Activated naive CD4-positive, alpha-beta T cell treated with anti-CD3 and anti-CD28 coated beads for 36 hours (primary cell): ENCODE data around the gene HAT1. TPM values are rescaled to one million over a fixed set of nuclear protein-coding genes. Genes with fewer than 3 reads are reported as not detected.

ENCODE experiments used
- CTCF ChIA-PET: fragments of 350-600 bp; sonication (Branson Sonifier 250); formaldehyde crosslinking; loops from one replicate; lab custom pipeline; 2021; ENCODE audit warnings: antibody characterized with exemption; lab: Charles Lee
- DNase-seq: peaks from one replicate; pipeline ENCODE4 v3.0.0-alpha.2; 2020
- H3K27ac Mint-ChIP-seq: one replicate; pipeline ENCODE4 v1.8.0; 2021; ENCODE audit warnings: mild to moderate bottlenecking, mixed read lengths
- H3K27me3 Mint-ChIP-seq: one replicate; pipeline ENCODE4 v1.8.0; 2021; ENCODE audit warnings: low read depth, mixed read lengths
- H3K36me3 Mint-ChIP-seq: one replicate; pipeline ENCODE4 v1.8.0; 2021; ENCODE audit warnings: low read depth, mixed read lengths
- H3K4me1 Mint-ChIP-seq: one replicate; pipeline ENCODE4 v1.8.0; 2021; ENCODE audit warnings: low read depth, mixed read lengths
- H3K4me3 Mint-ChIP-seq: one replicate; pipeline ENCODE4 v1.8.0; 2021; ENCODE audit warnings: mild to moderate bottlenecking, moderate library complexity, mixed read lengths
- H3K9me3 Mint-ChIP-seq: one replicate; pipeline ENCODE4 v1.8.0; 2021; ENCODE audit warnings: mixed read lengths
- intact Hi-C: fragments of 100-400 bp; cut with micrococcal nuclease; formaldehyde crosslinking; loops from one replicate; pipeline ENCODE4 v1.15.1; 2023
- total RNA-seq, 2 experiments: library from RNA; stranded (reverse); gene quantifications; one replicate each; pipeline ENCODE4 v1.2.3, GENCODE V29; 2021

The HAT1 gene
- total RNA-seq, 2 experiments from 2014 or later = 74.6 to 77.2 TPM

GRCh38 chr2:171924170-171924942, 2.1 kb downstream of the HAT1 start:
- CTCF ChIA-PET = no interaction called here
- Mint-ChIP-seq H3K27ac (no peak overlapping the region), H3K4me3 (peak overlapping the region; percentile 88), H3K27me3 (no peaks in the 10 kb centered on the region), H3K36me3 (peaks cover 34% of the 10 kb centered on the region), H3K4me1 (peaks cover 49% of the 10 kb centered on the region), H3K9me3 (no peaks in the 10 kb centered on the region)
- intact Hi-C loops = loop anchor here (5.0 to 10.0 kb wide), 2 partner anchors 518 to 770 kb away; no protein-coding TSS in a partner anchor
- no peak for DNase-seq

GRCh38 chr2:171930385-171930784, 8.1 kb downstream of the HAT1 start:
- Mint-ChIP-seq H3K27me3 (no peaks in the 10 kb centered on the region), H3K36me3 (peaks cover 47% of the 10 kb centered on the region)

GRCh38 chr2:171939058-171939742, 16.9 kb downstream of the HAT1 start:
- Mint-ChIP-seq H3K9me3 (no peaks in the 10 kb centered on the region), H3K27me3 (no peaks in the 10 kb centered on the region), H3K4me1 (peaks cover 24% of the 10 kb centered on the region), H3K36me3 (peaks cover 14% of the 10 kb centered on the region), H3K4me3 (no peak overlapping the region), H3K27ac (no peak overlapping the region)
- CTCF ChIA-PET = interaction anchor here (0.6 kb wide), 1 partner anchor 30 kb away, joined by 3 read pairs; no protein-coding TSS in a partner anchor
- DNase-seq = no peak
- intact Hi-C loops = no loop called here

More at GRCh38 chr2:171930385-171930784, 8.1 kb downstream of the HAT1 start:
- H3K4me3 Mint-ChIP-seq = no peak overlapping the region
- H3K4me1 Mint-ChIP-seq = peaks cover 59% of the 10 kb centered on the region
- H3K9me3 Mint-ChIP-seq = no peaks in the 10 kb centered on the region
- H3K27ac Mint-ChIP-seq = no peak overlapping the region
- intact Hi-C loops = no loop called here
- no peak for DNase-seq
- CTCF ChIA-PET = no interaction called here

DNA sequence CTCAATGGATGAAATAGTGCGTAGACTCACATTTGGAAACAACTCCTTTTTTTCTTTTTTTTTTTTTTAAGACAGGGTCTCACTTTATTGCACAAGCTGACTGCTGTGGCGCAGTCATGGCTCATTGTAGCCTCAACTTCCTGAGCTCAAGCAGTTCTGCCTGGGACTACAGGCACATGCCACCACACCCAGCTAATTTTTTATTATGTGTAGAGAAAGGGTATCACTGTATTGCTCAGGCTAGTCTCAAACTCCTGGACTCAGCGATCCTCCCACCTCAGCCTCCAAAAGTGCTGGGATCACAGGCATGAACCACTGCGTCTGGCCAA, 17.4 kb downstream of the HAT1 start:
- Mint-ChIP-seq H3K36me3 (peaks cover 13% of the 10 kb centered on the region), H3K9me3 (no peaks in the 10 kb centered on the region), H3K4me1 (peaks cover 24% of the 10 kb centered on the region), H3K27ac (no peak overlapping the region), H3K4me3 (no peak overlapping the region), H3K27me3 (no peaks in the 10 kb centered on the region)
- DNase-seq = no peak
- intact Hi-C loops = loop anchor here (5.0 kb wide), 1 partner anchor 163 kb away; the partner anchor contains the start of gene DLX2
- CTCF ChIA-PET = interaction anchor here (0.6 kb wide), 1 partner anchor 31 kb away, joined by 3 read pairs; no protein-coding TSS in a partner anchor

DNA sequence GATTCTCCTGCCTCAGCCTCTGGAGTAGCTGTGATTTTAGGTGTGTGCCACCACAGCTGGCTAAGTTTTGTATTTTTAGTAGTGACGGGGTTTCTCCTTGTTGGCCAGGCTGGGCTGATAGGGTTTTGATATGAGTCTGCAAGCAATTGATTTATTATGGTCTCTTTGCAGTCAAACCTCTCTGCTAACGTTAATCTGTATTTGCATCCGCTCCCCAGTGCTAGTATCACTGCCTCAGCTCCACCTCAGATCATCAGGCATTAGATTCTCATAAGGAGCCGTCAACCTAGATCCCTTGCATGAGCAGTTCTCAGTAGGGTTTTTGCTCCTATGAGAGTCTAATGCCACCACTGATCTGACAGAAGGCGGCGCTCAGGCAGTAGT, 19.0 kb downstream of the HAT1 start:
- H3K4me3 Mint-ChIP-seq = no peak overlapping the region
- CTCF ChIA-PET = interaction anchor here (1.0 to 1.5 kb wide), 2 partner anchors 28 to 154 kb away, joined by 3 read pairs; no protein-coding TSS in a partner anchor
- no peaks in the 10 kb centered on the region for H3K27me3 Mint-ChIP-seq
- no peaks in the 10 kb centered on the region for H3K9me3 Mint-ChIP-seq
- intact Hi-C loops = loop anchor here (5.0 kb wide), 1 partner anchor 161 kb away; the partner anchor contains the start of gene DLX2
- no peak for DNase-seq
- no peak overlapping the region for H3K27ac Mint-ChIP-seq
- H3K4me1 Mint-ChIP-seq = peaks cover 19% of the 10 kb centered on the region
- H3K36me3 Mint-ChIP-seq = peaks cover 11% of the 10 kb centered on the region

DNA sequence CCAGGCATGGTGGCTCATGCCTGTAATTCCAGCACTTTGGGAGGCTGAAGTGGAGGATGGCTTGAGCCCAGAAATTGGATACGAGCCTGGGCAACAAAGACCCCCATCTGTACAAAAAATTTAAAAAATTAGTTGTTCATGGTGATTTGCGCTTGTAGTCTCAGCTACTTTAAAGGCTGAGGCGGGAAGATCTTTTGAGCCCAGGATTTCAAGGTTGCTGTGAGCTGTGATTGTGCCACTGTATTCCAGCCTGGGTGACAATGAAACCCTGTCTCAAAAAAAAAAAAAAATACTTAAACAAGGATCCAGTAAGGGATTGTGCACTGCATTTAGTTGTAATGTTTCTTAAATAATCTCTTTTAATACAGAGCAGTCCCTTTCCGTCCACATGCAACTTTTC, 21.6 kb downstream of the HAT1 start:
- peaks cover 19% of the 10 kb centered on the region for H3K36me3 Mint-ChIP-seq
- no peak for DNase-seq
- intact Hi-C loops = loop anchor here (5.0 kb wide), 1 partner anchor 158 kb away; the partner anchor contains the start of gene DLX2
- no peaks in the 10 kb centered on the region for H3K27me3 Mint-ChIP-seq
- CTCF ChIA-PET = interaction anchor here (0.6 kb wide), 1 partner anchor 21 kb away, joined by 5 read pairs; the partner anchor contains the start of gene HAT1
- no peak overlapping the region for H3K27ac Mint-ChIP-seq
- H3K4me1 Mint-ChIP-seq = peaks cover 19% of the 10 kb centered on the region
- H3K9me3 Mint-ChIP-seq = no peaks in the 10 kb centered on the region
- H3K4me3 Mint-ChIP-seq = no peak overlapping the region

DNA sequence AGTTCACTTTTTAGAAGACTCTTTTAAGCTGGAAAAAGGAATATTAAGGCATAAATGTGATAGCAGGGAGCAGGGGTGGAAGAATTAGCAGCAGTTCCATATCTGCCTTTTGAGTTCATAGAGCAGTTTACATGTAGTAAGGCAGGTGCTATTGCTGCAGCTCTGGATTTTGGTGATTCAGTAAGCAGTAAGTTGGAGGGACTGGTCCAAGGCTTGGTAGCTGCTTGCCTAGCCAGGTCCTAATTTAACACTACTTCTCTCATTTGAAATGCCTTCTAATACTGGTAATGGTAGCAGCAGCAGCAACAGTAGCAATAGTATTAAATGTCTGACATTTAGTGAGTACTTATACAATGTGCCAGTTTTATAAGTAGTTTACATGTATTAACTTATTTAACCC, 30.0 kb downstream of the HAT1 start:
- CTCF ChIA-PET = no interaction called here
- Mint-ChIP-seq H3K27ac (no peak overlapping the region), H3K9me3 (no peaks in the 10 kb centered on the region), H3K27me3 (no peaks in the 10 kb centered on the region), H3K36me3 (peaks cover 34% of the 10 kb centered on the region), H3K4me1 (peaks cover 19% of the 10 kb centered on the region), H3K4me3 (no peak overlapping the region)
- DNase-seq = no peak
- intact Hi-C loops = no loop called here

DNA sequence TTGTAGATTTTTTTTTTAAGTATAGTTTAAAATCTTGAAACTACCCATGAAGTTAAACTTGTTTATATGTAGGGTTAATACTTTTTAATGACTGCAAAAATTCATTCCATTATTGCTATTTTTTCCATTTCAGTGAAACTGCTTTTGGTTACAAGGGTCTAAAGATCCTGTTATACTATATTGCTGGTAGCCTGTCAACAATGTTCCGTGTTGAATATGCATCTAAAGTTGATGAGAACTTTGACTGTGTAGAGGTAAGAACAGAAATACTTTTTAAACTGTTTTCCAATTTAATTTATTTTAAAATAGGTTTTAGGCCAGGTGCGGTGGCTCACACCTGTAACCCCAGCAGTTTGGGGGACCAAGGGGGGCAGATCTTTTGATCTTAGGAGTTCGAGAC, 30.5 kb downstream of the HAT1 start:
- Mint-ChIP-seq H3K27ac (no peak overlapping the region), H3K9me3 (no peaks in the 10 kb centered on the region), H3K27me3 (no peaks in the 10 kb centered on the region), H3K4me3 (no peak overlapping the region), H3K4me1 (peaks cover 19% of the 10 kb centered on the region), H3K36me3 (peaks cover 34% of the 10 kb centered on the region)
- CTCF ChIA-PET = interaction anchor here (0.7 kb wide), 1 partner anchor 221 kb away, joined by 3 read pairs; no protein-coding TSS in a partner anchor
- intact Hi-C loops = no loop called here
- no peak for DNase-seq

- DNase-seq = no peak
- Mint-ChIP-seq H3K4me3 (no peak overlapping the region), H3K27ac (no peak overlapping the region), H3K36me3 (peaks cover 23% of the 10 kb centered on the region), H3K4me1 (peaks cover 22% of the 10 kb centered on the region), H3K27me3 (no peaks in the 10 kb centered on the region), H3K9me3 (no peaks in the 10 kb centered on the region)
- CTCF ChIA-PET = no interaction called here
- intact Hi-C loops = loop anchor here (2.0 kb wide), 1 partner anchor 147 kb away; the partner anchor contains the start of gene DLX2
Observed at GRCh38 chr2:171956135-171956825, 34.0 kb downstream of the HAT1 start.

DNA sequence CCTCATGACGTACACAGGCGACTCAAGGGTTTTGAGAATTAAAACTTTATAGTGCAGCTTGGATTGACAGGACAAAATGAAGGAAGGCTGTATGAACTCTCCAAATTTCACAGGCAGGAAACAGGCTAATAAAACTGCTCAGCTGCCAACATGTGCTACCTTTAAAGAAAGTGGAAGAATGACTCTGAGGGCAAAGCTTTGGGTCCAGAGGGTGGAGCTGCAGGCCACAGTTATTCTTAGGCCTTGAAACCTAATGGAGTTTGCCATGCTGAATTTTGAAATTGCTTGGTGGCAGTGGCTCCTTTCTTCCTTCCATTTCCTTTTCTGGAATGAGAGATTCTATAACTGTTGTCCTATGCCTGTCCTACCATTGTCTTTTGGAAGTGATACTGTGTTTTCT, 34.8 kb downstream of the HAT1 start:
- Mint-ChIP-seq H3K4me3 (no peak overlapping the region), H3K9me3 (no peaks in the 10 kb centered on the region), H3K27me3 (no peaks in the 10 kb centered on the region), H3K36me3 (peaks cover 24% of the 10 kb centered on the region), H3K27ac (no peak overlapping the region), H3K4me1 (peaks cover 19% of the 10 kb centered on the region)
- CTCF ChIA-PET = no interaction called here
- intact Hi-C loops = loop anchor here (2.0 kb wide), 1 partner anchor 146 kb away; the partner anchor contains the start of gene DLX2
- peak; percentile 14 for DNase-seq

DNA sequence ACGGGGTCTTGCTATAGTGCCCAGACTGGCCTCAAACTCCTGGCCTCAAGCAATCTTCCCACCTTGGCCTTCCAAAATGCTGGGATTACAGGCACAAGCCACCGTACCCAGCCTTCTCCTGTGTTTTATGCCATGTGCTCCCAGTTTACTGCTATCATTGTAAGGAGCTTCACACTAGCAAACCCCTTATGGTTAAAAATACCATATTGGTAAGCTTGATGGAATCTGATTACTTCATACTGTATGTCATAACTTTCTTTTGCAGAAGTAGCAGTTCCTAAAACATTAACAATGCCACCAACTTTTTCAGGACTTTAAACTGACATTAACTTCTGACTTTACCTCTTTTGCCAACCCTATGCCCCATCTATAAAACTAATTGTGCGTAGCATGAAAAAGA, 36.2 kb downstream of the HAT1 start:
- Mint-ChIP-seq H3K9me3 (no peaks in the 10 kb centered on the region), H3K4me1 (peaks cover 23% of the 10 kb centered on the region), H3K36me3 (peaks cover 21% of the 10 kb centered on the region), H3K27me3 (no peaks in the 10 kb centered on the region), H3K27ac (no peak overlapping the region), H3K4me3 (no peak overlapping the region)
- CTCF ChIA-PET = no interaction called here
- intact Hi-C loops = no loop called here
- no peak for DNase-seq

GRCh38 chr2:171959998-171960397, 37.7 kb downstream of the HAT1 start:
- no peaks in the 10 kb centered on the region for H3K27me3 Mint-ChIP-seq
- DNase-seq = no peak
- intact Hi-C loops = no loop called here
- no peak overlapping the region for H3K4me3 Mint-ChIP-seq
- CTCF ChIA-PET = interaction anchor here (0.6 kb wide), 1 partner anchor 779 kb away, joined by 4 read pairs; no protein-coding TSS in a partner anchor
- H3K36me3 Mint-ChIP-seq = peaks cover 10% of the 10 kb centered on the region
- no peaks in the 10 kb centered on the region for H3K9me3 Mint-ChIP-seq
- H3K27ac Mint-ChIP-seq = no peak overlapping the region
- peaks cover 22% of the 10 kb centered on the region for H3K4me1 Mint-ChIP-seq
